HG03354 (cell line): ENCODE data around the gene SERPINB5.

Experiments
- ATAC-seq: cut with Tn5 transposase; IDR thresholded peaks from one replicate; pipeline ENCODE4 v1.9.1; 2021; ENCODE audit warnings: mild to moderate bottlenecking; ENCODE audit not compliant: unreplicated experiment, poor library complexity, severe bottlenecking

SERPINB5 gene

GRCh38 chr18:63465059-63465458 is 11.7 kb upstream of the SERPINB5 start:
- ATAC-seq = no peak

GRCh38 chr18:63467699-63468098 is 9.1 kb upstream of the SERPINB5 start:
- no peak for ATAC-seq

- no peak for ATAC-seq
These were observed 8.2 kb upstream of the SERPINB5 start for GRCh38 chr18:63468575-63468974.

- ATAC-seq = no peak
These were observed 6.0 kb upstream of the SERPINB5 start for GRCh38 chr18:63470751-63471150.

- ATAC-seq = no peak
These were observed 4.4 kb upstream of the SERPINB5 start for GRCh38 chr18:63472380-63472779.

- no peak for ATAC-seq
These were observed 442 bp downstream of the SERPINB5 start for GRCh38 chr18:63477200-63477599.

GRCh38 chr18:63477968-63478367 is 1.2 kb downstream of the SERPINB5 start:
- ATAC-seq = no peak

GRCh38 chr18:63479826-63480225 is 3.1 kb downstream of the SERPINB5 start:
- ATAC-seq = no peak

GRCh38 chr18:63480476-63480875 is 3.7 kb downstream of the SERPINB5 start:
- no peak for ATAC-seq

- no peak for ATAC-seq
These were observed 4.2 kb downstream of the SERPINB5 start for GRCh38 chr18:63480915-63481314.

- no peak for ATAC-seq
These were observed 10.9 kb downstream of the SERPINB5 start for GRCh38 chr18:63487676-63488075.

GRCh38 chr18:63488160-63488559 is 11.4 kb downstream of the SERPINB5 start:
- ATAC-seq = no peak

- no peak for ATAC-seq
These were observed 16.1 kb downstream of the SERPINB5 start for GRCh38 chr18:63492851-63493250.

- no peak for ATAC-seq
These were observed 18.9 kb downstream of the SERPINB5 start for GRCh38 chr18:63495675-63496074.

- ATAC-seq = peak; percentile 65
These were observed 29.0 kb downstream of the SERPINB5 start for GRCh38 chr18:63505566-63506335.

- ATAC-seq = no peak
These were observed 29.5 kb downstream of the SERPINB5 start for GRCh38 chr18:63506336-63506646.

GRCh38 chr18:63508596-63508995 is 31.8 kb downstream of the SERPINB5 start:
- ATAC-seq = no peak

- ATAC-seq = no peak
These were observed 34.5 kb downstream of the SERPINB5 start for GRCh38 chr18:63511285-63511684.

- ATAC-seq = no peak
These were observed 37.6 kb downstream of the SERPINB5 start for GRCh38 chr18:63514326-63514725.

- no peak for ATAC-seq
These were observed 38.3 kb downstream of the SERPINB5 start for GRCh38 chr18:63514888-63515678.

GRCh38 chr18:63515801-63516200 is 39.0 kb downstream of the SERPINB5 start:
- no peak for ATAC-seq
